ENCODE data around the gene EPHB1. TPM values are rescaled to one million over a fixed set of nuclear protein-coding genes. Genes with fewer than 3 reads are reported as not detected.

EPHB1 gene
- total RNA-seq, 4 donors from 2014 or later = 2.3 to 5.6 (median 4.6) TPM

DNA sequence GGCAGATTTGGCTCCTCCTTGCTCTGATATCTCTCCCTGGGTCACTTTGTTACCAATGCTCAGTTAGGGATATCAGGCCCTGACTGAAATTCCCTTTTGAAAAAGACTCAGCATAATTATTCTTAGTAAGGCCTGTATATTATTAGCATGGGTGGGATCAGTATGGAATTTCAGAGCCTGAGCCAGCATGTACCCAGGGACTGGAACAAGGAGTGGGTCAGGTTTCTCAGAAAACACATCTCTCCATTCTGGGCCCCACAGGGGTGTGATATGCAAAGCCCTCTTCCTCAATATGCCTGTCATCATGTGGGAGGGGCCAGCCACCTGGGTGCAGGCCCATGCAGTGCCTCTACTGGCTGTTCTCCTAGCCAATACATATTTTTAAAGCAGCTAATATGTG, 423.2 kb downstream of the EPHB1 start:
- Histone ChIP-seq H3K4me1 (no peaks in the 10 kb centered on the region), H3K4me3 (replicated peaks in 1 of 3) (no peak overlapping the region), H3K27me3 (no peaks in the 10 kb centered on the region), H3K36me3 (no peaks in the 10 kb centered on the region), H3K27ac (no peak overlapping the region), H3K9me3 (no peaks in the 10 kb centered on the region)
- intact Hi-C loops (cut with DNase I) = no loop called here
- TF ChIP-seq, protein P1, sequence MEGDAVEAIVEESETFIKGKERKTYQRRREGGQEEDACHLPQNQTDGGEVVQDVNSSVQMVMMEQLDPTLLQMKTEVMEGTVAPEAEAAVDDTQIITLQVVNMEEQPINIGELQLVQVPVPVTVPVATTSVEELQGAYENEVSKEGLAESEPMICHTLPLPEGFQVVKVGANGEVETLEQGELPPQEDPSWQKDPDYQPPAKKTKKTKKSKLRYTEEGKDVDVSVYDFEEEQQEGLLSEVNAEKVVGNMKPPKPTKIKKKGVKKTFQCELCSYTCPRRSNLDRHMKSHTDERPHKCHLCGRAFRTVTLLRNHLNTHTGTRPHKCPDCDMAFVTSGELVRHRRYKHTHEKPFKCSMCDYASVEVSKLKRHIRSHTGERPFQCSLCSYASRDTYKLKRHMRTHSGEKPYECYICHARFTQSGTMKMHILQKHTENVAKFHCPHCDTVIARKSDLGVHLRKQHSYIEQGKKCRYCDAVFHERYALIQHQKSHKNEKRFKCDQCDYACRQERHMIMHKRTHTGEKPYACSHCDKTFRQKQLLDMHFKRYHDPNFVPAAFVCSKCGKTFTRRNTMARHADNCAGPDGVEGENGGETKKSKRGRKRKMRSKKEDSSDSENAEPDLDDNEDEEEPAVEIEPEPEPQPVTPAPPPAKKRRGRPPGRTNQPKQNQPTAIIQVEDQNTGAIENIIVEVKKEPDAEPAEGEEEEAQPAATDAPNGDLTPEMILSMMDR (IDR thresholded peaks at IDR 0.05) = no peak
- no peak for TF ChIP-seq POLR2A (IDR thresholded peaks at IDR 0.05)
- DNase-seq = no peak

DNA sequence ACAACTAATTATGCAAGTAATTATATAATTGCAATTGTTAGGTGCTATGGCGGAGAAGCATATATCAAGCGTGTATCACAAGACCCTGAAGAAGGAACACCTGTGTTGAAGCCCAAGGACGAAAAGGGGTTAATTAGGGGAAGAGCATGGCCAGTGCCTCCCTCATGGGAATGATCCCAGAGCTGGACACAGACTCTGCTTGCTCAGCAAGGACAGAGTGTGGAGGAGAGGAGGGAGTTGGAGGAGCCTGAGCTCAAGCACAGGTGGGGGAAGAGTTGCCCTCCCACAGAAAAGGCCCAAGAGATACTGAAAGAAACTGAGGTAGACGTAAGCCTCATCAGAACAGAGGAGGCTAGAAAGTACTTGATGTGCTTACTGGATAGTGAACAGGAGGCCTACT, 423.7 kb downstream of the EPHB1 start:
- no peak for DNase-seq
- intact Hi-C loops (cut with DNase I) = no loop called here
- WGBS, 2 donors = 93 to 94% methylated on average over 4 of the region's 4 CpGs
- no peaks in the 10 kb centered on the region for H3K27me3 ChIP-seq
- no peaks in the 10 kb centered on the region for H3K4me1 ChIP-seq
- H3K36me3 ChIP-seq = no peaks in the 10 kb centered on the region
- no peak overlapping the region for H3K27ac ChIP-seq
- no peak for TF ChIP-seq POLR2A (IDR thresholded peaks at IDR 0.05)
- TF ChIP-seq, protein P1 (IDR thresholded peaks at IDR 0.05) = no peak
- H3K9me3 ChIP-seq = no peaks in the 10 kb centered on the region
- no peak overlapping the region for H3K4me3 ChIP-seq (replicated peaks in 1 of 3)

DNA sequence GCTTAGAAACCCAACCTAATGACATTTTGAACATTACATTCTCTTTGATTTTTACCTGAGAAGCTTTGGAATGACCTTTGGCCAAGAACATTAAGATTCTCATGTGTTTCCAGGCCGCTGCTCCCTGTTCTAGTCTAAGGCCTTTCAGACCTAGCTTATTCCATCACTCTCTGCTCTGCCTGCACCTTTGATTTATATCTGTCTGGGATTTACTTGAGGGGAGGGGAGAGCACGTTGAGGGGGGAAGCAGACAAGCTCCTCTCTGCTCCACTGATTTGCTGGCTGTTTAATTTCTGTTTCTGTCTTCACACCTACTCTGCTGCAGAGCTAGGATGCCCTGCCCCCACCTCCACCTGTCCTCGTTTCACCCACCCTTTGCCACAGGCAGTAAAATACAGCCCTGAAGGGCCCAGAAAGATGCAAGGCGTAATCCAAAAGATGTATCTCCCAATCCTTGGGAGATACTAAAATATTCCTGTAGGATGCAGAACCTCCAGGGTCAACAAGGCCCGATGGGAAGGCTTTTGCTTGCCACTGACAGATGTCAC, 429.8 kb downstream of the EPHB1 start:
- DNase-seq = no peak
- no peaks in the 10 kb centered on the region for H3K4me1 ChIP-seq
- no peaks in the 10 kb centered on the region for H3K27me3 ChIP-seq
- no peak overlapping the region for H3K27ac ChIP-seq
- H3K4me3 ChIP-seq (replicated peaks in 1 of 3) = no peak overlapping the region
- H3K9me3 ChIP-seq = no peaks in the 10 kb centered on the region
- H3K36me3 ChIP-seq = no peaks in the 10 kb centered on the region
- no peak for TF ChIP-seq POLR2A (IDR thresholded peaks at IDR 0.05)
- TF ChIP-seq, protein P1 (IDR thresholded peaks at IDR 0.05) = no peak
- intact Hi-C loops (cut with DNase I) = no loop called here
- WGBS, 2 donors = 64 to 69% methylated on average over 5 of the region's 5 CpGs

DNA sequence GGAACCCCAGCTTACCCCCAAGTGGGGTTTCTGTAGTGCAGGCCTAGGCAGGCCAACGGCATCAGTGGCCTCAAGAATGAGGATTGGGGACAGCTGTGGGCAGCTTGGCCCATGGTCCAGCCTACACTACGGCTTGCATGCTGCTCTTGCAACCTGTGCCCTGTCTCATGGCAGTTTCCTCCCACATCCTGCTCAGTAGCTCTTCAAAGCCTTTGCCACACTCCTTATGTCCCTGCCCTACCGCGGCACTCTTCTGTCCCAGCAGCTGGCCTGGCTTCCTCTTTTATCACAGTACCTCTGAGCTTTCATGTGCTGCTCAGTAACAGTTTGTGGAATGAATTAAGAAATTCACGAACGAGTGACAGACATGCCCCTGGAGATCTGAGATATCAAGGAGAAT, 431.0 kb downstream of the EPHB1 start:
- WGBS, 2 donors = 82 to 90% methylated on average over 6 of the region's 6 CpGs
- no peak overlapping the region for H3K4me3 ChIP-seq (replicated peaks in 1 of 3)
- H3K9me3 ChIP-seq = no peaks in the 10 kb centered on the region
- no peak overlapping the region for H3K27ac ChIP-seq
- TF ChIP-seq POLR2A (IDR thresholded peaks at IDR 0.05) = no peak
- TF ChIP-seq, protein P1 (IDR thresholded peaks at IDR 0.05) = no peak
- no peaks in the 10 kb centered on the region for H3K36me3 ChIP-seq
- no peak for DNase-seq
- no peaks in the 10 kb centered on the region for H3K4me1 ChIP-seq
- intact Hi-C loops (cut with DNase I) = no loop called here
- H3K27me3 ChIP-seq = no peaks in the 10 kb centered on the region

DNA sequence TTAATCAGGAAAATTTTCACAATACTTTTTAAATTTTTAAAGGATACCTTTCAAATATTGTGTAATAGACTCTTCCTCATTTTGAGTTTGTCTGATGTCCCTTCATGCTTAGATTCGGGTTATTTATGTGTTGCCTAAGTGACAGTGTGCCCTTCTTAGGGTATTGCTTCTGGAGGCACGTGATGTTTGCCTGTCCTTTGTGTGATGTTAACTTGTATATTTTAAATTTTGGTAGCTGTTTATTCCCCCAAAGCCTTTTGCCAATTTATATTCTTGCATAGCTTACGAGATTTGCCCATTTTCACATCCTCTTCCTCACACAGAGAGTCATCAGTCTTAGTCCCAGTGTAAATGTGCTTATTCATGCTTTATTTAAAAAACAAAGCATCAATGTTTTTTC, 433.1 kb downstream of the EPHB1 start:
- intact Hi-C loops (cut with DNase I) = no loop called here
- 81 to 84% methylated on average over 3 of the region's 3 CpGs for WGBS, 2 donors
- H3K27me3 ChIP-seq = no peaks in the 10 kb centered on the region
- H3K4me1 ChIP-seq = no peaks in the 10 kb centered on the region
- H3K9me3 ChIP-seq = no peaks in the 10 kb centered on the region
- no peak overlapping the region for H3K27ac ChIP-seq
- no peak overlapping the region for H3K4me3 ChIP-seq (replicated peaks in 1 of 3)
- TF ChIP-seq, protein P1 (IDR thresholded peaks at IDR 0.05) = no peak
- no peak for TF ChIP-seq POLR2A (IDR thresholded peaks at IDR 0.05)
- no peak for DNase-seq
- no peaks in the 10 kb centered on the region for H3K36me3 ChIP-seq

Data from thyroid gland (tissue), 4 donors.